ENCODE data around the gene ATAD1.

ATAD1 gene

DNA sequence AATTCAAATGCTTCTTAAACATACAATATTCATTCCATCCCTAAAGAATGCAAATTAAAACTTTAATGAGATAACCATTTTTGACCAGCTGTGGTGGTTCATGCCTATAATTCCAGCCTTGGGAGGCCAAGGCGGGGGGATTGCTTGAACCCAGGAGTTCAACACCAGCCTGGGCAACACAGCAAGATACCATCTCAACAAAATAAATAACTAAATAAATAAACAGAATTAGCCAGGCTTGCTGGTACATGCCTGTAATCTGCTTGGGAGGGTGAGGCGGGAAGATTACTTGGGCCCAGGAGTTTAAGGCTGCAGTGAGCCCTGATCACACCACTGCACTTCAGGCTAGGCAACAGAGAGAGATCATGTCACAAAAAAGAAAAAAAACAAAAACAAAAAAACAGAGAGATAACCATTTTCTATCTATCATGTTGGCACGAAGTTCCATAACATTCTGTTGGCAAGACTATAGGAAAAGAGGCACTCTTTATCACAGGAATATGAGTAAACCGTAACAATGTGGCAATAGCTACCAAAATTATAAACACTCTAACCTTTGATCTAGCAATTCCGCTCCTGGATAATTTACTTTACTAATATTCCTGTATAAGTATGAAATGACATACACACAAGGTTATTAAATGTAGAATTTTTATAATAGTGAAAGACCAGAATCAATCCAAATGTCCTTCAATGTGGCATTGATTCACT, 52.2 kb downstream of the ATAD1 start:
- no peak for DNase-seq (ENCODE audit: low spot score)
- TF ChIP-seq, protein P1, sequence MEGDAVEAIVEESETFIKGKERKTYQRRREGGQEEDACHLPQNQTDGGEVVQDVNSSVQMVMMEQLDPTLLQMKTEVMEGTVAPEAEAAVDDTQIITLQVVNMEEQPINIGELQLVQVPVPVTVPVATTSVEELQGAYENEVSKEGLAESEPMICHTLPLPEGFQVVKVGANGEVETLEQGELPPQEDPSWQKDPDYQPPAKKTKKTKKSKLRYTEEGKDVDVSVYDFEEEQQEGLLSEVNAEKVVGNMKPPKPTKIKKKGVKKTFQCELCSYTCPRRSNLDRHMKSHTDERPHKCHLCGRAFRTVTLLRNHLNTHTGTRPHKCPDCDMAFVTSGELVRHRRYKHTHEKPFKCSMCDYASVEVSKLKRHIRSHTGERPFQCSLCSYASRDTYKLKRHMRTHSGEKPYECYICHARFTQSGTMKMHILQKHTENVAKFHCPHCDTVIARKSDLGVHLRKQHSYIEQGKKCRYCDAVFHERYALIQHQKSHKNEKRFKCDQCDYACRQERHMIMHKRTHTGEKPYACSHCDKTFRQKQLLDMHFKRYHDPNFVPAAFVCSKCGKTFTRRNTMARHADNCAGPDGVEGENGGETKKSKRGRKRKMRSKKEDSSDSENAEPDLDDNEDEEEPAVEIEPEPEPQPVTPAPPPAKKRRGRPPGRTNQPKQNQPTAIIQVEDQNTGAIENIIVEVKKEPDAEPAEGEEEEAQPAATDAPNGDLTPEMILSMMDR (IDR thresholded peaks at IDR 0.05; ENCODE audit: extremely low read depth, missing control alignments), result no peak

DNA sequence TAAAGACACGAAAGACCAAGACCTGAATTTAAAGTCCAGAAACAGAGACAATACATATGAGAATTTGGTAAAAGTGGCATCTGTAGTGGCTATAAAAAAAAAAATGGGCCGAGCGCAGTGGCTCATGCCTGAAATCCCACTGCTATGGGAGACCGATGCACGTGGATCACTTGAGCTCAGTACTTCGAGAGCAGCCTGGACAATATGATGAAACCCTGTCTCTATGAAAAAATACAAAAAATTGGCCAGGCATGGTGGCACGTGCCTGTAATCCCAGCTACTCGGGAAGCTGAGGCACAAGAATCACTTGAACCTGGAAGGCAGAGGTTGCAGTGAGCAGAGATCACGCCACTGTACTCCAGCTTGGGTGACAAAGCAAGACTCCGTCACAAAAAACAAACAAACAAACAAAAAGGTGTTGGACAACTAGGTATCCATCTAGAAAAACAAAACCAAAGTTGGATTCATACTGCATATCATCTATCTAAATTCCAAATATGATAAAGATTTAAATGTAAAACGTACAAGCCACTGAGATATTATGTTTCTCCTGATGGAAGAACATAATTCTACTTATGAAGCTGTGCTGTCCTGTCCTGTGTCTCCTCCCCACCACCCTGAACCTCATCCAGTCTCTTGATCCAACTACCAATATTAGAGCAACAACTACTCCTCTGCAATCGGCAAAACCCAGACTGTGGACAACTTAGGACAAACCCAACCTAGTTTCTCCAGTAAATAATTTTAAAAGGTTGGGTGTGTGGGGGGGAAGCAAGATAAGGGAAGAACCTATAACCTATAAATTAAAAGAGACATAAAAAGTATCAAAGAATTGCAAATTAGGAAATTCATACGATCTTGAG, 53.7 kb downstream of the ATAD1 start:
- DNase-seq (ENCODE audit: low spot score), result no peak
- TF ChIP-seq, protein P1 (IDR thresholded peaks at IDR 0.05; ENCODE audit: extremely low read depth, missing control alignments), result no peak

DNA sequence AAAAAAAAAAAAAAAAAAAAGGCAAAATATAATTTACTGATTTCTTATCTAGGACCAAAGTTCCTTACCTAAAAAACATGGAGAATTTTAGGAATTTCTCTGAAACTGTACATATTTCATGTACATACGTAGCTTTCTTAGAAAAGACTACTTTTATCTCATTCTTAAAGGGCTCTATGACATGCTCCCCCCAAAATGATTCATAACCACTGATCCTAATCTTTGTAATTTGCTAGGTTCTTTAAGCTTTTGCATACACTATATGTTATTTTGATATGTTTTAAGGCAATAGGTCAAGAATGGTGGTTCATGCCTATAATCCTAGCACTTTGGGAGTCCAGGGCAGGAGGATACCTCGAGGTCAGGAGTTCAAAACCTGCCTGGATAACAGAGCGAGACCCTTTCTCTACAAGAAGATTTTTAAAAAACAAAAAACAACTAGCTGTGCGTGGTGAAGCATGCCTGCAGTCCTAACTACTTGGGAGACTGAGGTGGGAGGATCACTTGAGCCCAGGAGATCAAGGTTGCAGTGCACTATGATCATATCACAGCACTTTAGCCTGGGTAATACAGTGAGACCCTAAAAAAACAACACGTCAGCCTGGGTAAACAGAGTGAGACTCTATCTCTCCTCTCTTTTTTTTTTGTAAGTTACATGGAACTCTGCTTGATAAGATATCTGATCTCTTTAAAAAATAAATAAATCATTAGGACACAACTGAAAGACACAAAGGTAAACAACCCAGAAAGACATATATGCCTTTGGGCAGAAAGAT, 54.8 kb downstream of the ATAD1 start:
- no peak for DNase-seq (ENCODE audit: low spot score)
- TF ChIP-seq, protein P1 (IDR thresholded peaks at IDR 0.05; ENCODE audit: extremely low read depth, missing control alignments), result no peak

DNA sequence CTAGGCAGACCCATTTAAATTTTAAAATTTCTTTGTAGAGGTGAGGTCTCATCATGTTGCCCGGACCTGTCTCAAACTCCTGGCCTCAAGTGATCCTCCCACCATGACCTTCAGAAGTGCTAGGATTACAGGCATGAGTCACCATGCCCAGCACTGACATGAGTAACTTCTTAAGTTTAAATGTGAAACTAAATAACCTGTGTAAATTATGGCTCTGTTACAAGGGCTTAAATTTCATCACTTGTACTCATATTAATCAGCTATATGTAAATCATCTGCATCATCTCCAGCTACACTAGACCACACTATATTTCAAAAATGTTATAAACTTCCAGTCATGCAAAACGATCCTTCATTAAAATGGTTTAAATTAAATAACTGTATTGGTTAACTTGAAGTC, 56.1 kb downstream of the ATAD1 start:
- TF ChIP-seq, protein P1 (IDR thresholded peaks at IDR 0.05; ENCODE audit: extremely low read depth, missing control alignments), result no peak
- peak; percentile 13 for DNase-seq (ENCODE audit: low spot score)

DNA sequence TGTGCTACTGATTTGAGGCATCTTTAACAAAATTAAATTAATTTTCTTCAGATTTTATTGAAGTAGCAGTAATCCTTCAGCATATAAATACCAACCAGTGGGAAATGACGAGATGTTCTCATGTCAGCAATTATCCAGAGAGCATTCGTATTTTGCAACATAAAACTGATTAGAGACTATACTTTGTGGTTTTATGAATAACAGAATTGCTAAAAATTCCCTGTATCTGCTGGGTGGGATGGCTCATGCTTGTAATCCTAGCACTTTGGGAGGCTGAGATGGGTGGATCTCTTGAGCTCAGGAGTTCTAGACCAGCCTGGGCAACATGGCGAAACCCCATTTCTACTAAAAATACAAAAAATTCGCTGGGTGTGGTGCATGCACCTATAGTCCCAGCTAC, 56.9 kb downstream of the ATAD1 start:
- TF ChIP-seq, protein P1 (IDR thresholded peaks at IDR 0.05; ENCODE audit: extremely low read depth, missing control alignments), result no peak

DNA sequence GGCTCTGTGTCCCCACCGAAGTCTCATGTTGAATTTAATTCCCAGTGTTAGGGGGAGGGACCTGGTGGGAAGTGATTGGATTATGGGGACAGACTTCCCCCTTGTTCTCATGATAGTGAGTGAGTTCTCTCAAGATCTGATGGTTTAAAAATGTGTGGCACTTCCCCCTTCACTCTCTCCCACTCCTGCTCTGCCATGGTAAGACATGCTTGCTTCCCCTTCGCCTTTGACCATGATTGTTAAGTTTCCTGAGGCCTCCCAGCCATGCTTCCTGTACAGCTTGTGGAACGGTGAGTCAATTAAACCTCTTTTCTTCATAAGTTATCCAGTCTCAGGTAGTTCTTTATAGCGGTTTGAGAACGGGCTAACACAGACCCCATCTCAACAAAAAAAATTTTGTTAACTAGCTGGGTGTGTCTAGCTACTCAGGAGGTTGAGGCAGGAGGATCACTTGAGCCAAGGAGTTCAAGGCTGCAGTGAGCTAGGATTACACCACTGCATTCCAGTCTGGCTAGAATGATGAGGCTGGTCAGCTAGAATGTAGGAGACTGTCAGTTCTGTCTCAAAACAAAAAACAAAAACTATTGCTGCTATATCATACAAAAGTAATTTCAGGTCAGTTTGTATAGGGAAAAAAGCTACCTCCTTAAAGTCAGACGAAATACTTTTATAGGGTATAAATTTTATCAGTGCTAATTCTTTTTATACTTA, 57.7 kb downstream of the ATAD1 start:
- no peak for DNase-seq (ENCODE audit: low spot score)
- TF ChIP-seq, protein P1 (IDR thresholded peaks at IDR 0.05; ENCODE audit: extremely low read depth, missing control alignments), result no peak

More for the DNA sequence above, 56.9 kb downstream of the ATAD1 start:
- DNase-seq (ENCODE audit: low spot score), result no peak
